ENCODE results near the gene SART1.
"Not testable (repeated sequence)": the region's sequence is repeated elsewhere in the genome, so short reads cannot be mapped to it uniquely, and the experiment has no call there.

Gene SART1

DNA sequence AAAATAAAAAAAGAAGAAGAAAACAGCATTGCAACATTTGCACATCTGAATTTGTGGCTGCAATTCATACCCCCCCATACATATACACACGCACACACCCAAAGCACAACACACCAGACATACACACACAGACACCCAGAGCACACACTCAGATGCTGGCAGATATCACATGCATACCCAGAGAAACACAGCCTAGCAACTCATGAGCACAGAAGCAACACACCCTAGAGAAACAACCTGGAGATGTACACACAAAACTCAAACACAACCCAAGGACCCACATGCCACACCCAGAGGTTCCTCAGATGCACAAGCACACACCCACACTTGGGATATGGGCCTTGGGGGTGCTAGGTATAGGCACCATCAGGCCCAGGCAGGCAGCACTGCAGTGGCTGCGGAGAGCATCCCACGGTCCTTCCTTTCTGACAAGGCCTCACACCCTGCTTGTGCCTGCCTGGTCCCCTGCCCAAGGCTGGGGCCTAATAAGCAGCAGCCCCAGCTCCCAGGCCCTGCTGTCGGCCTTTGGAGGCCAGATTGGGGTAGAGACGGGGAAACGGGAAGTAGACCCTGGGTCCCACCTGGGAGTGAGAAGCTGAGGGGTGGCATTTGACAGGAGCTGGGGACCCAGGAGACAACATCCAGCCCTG lies 53.4 kb downstream of the SART1 start:
- Histone ChIP-seq H3K9me3 (ENCODE audit: control insufficient read depth, low read length) (no peaks in the 10 kb centered on the region), H3K27me3 (ENCODE audit: control insufficient read depth, insufficient read depth, low read length, poor library complexity, severe bottlenecking) (peaks cover 15% of the 10 kb centered on the region), H3K4me3 (ENCODE audit: insufficient read depth, low read depth, low read length) (no peak overlapping the region), H3K4me1 (ENCODE audit: control insufficient read depth, insufficient read depth, low read length) (peaks cover 7% of the 10 kb centered on the region), H3K36me3 (ENCODE audit: control insufficient read depth, insufficient read depth, low read length) (no peaks in the 10 kb centered on the region), H3K27ac (ENCODE audit: insufficient read depth, low read depth, low read length, poor library complexity, severe bottlenecking) (no peak overlapping the region)
- WGBS, 2 experiments = 91 to 92% methylated on average over 6 of the region's 6 CpGs

DNA sequence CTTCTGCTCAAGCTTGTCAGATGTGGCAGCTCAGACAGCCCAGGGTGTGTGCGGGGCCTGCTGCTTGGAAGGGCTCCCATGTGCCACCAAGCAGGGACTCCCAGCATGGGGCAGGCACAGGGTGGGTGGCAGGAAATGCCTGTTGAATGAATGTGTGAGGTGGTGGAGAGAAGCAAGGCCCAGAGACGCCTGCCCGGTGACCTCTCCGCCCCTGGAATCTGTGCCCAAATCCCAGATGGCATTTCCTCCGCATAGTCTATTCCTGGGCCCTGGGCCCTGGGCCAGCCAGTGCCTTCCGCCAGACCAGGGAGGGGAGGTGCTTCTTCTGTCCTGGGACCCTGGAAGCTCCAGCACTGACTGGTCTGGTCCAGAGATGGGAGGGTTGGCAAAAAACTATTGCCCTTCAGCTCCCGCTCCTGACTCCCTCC lies 53.9 kb downstream of the SART1 start:
- Histone ChIP-seq H3K27me3 (ENCODE audit: control insufficient read depth, insufficient read depth, low read length, poor library complexity, severe bottlenecking) (peaks cover 18% of the 10 kb centered on the region), H3K9me3 (ENCODE audit: control insufficient read depth, low read length) (no peaks in the 10 kb centered on the region), H3K36me3 (ENCODE audit: control insufficient read depth, insufficient read depth, low read length) (no peaks in the 10 kb centered on the region), H3K27ac (ENCODE audit: insufficient read depth, low read depth, low read length, poor library complexity, severe bottlenecking) (no peak overlapping the region), H3K4me1 (ENCODE audit: control insufficient read depth, insufficient read depth, low read length) (peaks cover 7% of the 10 kb centered on the region), H3K4me3 (ENCODE audit: insufficient read depth, low read depth, low read length) (no peak overlapping the region)
- WGBS, 2 experiments = 92 to 94% methylated on average over 7 of the region's 7 CpGs

DNA sequence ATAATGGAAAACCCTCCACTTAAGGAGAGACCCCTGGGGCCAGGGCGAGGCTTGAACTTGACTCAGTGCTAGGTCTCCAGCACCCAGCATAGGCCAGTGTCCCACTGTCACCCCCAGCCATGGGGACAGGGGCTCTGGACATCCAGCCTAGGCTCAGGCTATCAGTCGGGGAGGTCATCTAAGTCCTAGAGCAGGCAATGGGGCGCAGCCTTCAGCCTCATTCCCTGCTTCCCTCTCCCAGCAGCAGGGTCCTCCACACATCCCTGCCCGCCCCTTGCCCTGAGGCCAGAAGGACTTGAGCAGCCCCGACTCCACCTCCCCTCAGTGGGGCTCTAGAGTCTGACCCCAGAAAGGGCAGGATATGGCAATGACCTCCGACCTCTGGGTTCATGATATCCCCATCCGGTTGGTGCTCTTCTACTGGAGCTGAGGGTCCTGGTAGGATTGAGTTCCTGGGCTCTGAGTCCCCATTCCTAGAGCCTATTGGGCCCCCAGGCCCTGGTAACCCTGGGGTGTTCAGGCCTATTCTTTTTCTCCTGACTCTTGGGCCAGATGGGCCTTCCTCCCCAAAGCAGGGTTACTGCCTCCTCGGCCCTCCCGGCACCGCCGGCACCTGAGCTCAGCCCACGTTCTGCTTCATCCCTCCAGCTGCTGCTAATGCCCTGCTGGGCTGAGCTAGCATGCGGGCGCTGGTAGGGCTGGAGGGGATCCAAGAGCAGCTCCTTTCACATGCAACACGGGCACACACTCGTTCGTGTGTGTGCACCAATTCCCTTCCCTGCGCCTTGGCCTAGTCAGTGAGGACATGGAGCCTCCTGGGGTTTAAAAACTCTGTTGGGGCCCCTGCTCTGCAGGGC lies 54.6 kb downstream of the SART1 start:
- Histone ChIP-seq H3K27ac (ENCODE audit: insufficient read depth, low read depth, low read length, poor library complexity, severe bottlenecking) (no peak overlapping the region), H3K27me3 (ENCODE audit: control insufficient read depth, insufficient read depth, low read length, poor library complexity, severe bottlenecking) (peaks cover 19% of the 10 kb centered on the region), H3K4me3 (ENCODE audit: insufficient read depth, low read depth, low read length) (no peak overlapping the region), H3K9me3 (ENCODE audit: control insufficient read depth, low read length) (no peaks in the 10 kb centered on the region), H3K4me1 (ENCODE audit: control insufficient read depth, insufficient read depth, low read length) (peaks cover 7% of the 10 kb centered on the region), H3K36me3 (ENCODE audit: control insufficient read depth, insufficient read depth, low read length) (no peaks in the 10 kb centered on the region)
- 83 to 84% methylated on average over 18 of the region's 18 CpGs for WGBS, 2 experiments

DNA sequence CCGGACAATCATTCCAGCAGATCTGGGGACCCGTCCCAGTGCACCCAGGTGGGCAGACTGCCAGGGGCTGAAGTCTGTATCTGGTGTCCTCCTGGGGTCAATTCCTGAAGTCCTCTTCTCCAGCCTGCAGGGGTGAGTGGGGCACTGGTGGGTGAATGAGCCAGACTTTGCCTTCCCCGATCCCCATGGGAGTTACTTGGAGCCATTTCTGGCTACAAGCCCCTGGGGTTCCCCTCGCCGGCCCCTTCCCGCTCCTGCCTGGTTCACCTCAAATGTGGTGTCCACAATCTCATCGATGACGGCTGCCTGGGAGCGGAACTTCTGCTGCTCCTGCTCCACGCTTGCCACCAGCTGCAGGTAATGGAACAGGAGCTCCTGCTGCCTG lies 55.3 kb downstream of the SART1 start:
- H3K27me3 ChIP-seq (ENCODE audit: control insufficient read depth, insufficient read depth, low read length, poor library complexity, severe bottlenecking) = peaks cover 19% of the 10 kb centered on the region
- H3K4me3 ChIP-seq (ENCODE audit: insufficient read depth, low read depth, low read length) = no peak overlapping the region
- H3K4me1 ChIP-seq (ENCODE audit: control insufficient read depth, insufficient read depth, low read length) = peaks cover 7% of the 10 kb centered on the region
- no peaks in the 10 kb centered on the region for H3K36me3 ChIP-seq (ENCODE audit: control insufficient read depth, insufficient read depth, low read length)
- H3K9me3 ChIP-seq (ENCODE audit: control insufficient read depth, low read length) = no peaks in the 10 kb centered on the region
- WGBS, 2 experiments = 91 to 94% methylated on average over 10 of the region's 10 CpGs
- H3K27ac ChIP-seq (ENCODE audit: insufficient read depth, low read depth, low read length, poor library complexity, severe bottlenecking) = no peak overlapping the region

DNA sequence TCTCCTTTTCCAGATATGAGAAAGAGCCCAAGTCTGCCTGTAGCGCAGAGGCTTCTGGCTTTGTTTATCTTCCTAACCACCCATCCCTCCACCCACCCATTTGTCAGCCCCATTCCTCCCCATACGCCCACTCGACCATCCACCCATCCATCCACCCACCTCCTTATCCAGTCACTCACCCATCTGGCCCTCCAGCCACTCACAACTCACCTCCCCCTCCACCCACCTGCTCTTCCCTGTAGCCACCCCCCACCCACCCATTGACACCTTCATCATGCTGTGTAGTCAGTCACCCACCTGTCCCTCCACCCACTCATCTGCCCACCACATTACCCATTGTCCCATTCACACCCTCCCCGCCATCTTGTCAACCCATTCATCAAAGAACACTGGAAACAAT lies 55.8 kb downstream of the SART1 start:
- no peak overlapping the region for H3K27ac ChIP-seq (ENCODE audit: insufficient read depth, low read depth, low read length, poor library complexity, severe bottlenecking)
- H3K36me3 ChIP-seq (ENCODE audit: control insufficient read depth, insufficient read depth, low read length) = no peaks in the 10 kb centered on the region
- 84 to 86% methylated on average over 4 of the region's 4 CpGs for WGBS, 2 experiments
- H3K9me3 ChIP-seq (ENCODE audit: control insufficient read depth, low read length) = no peaks in the 10 kb centered on the region
- peaks cover 7% of the 10 kb centered on the region for H3K4me1 ChIP-seq (ENCODE audit: control insufficient read depth, insufficient read depth, low read length)
- no peak overlapping the region for H3K4me3 ChIP-seq (ENCODE audit: insufficient read depth, low read depth, low read length)
- peaks cover 19% of the 10 kb centered on the region for H3K27me3 ChIP-seq (ENCODE audit: control insufficient read depth, insufficient read depth, low read length, poor library complexity, severe bottlenecking)

DNA sequence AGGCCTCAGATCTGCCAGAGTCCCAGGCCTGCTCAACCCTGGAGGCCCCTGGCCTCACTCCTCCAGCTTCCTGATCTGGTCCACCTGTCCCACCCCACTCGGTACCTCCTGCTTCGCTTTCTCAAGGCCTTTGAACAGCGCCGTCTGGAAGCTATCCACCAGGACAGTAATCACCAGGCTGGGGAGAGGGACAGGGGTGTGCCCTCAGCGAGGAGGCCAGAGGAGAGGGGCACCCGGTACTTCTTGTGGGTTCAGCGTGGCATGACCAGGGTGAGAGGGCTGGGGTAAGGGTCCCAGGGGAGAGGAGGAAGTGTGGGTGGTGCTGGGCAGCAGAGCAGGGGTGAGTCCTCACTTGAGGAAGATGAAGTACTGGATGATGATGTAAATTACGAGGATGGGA lies 58.7 kb downstream of the SART1 start:
- Histone ChIP-seq H3K9me3 (ENCODE audit: control insufficient read depth, low read length) (no peaks in the 10 kb centered on the region), H3K4me3 (ENCODE audit: insufficient read depth, low read depth, low read length) (no peak overlapping the region), H3K27me3 (ENCODE audit: control insufficient read depth, insufficient read depth, low read length, poor library complexity, severe bottlenecking) (peaks cover 30% of the 10 kb centered on the region), H3K36me3 (ENCODE audit: control insufficient read depth, insufficient read depth, low read length) (no peaks in the 10 kb centered on the region), H3K4me1 (ENCODE audit: control insufficient read depth, insufficient read depth, low read length) (no peaks in the 10 kb centered on the region), H3K27ac (ENCODE audit: insufficient read depth, low read depth, low read length, poor library complexity, severe bottlenecking) (no peak overlapping the region)
- WGBS, 2 experiments = 81% methylated on average over 8 of the region's 8 CpGs

DNA sequence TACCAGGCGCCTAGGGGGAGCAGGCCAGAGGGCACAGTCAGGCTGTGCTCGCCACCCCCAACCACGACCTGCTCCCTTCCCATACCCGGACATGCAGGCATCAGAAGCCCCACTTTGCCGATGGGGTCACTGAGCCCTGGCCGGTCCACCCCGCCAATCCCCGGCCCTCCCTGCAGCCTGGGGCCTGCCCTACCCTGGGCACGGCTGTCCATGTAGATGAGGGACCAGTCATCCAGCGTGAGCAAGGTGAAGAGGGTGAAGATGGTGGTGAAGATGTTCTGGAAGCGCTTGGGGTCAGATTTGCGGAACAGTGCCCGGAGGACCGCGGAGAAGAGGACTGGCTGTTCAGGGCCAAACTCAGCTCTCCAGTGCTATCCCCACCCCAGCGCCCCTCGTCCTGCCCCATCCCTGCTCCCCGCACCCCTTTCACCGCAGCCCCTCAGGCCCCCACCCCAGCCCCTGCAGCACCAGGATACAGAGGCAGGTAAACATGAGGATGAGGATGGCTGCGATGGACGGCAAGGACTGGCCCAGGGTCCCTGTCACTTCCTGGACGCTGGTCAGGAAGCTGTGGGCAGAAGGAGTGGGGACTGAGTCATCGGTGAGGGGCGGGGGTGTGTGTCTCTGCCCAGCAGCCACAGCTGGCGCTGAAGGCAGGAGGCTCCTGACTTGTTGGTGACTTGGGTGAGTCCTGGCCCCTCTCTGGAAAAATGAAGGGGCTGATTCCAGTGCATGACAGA lies 59.3 kb downstream of the SART1 start:
- WGBS, 2 experiments = 90% methylated on average over 23 to 25 of the region's 25 CpGs
- Histone ChIP-seq H3K27ac (ENCODE audit: insufficient read depth, low read depth, low read length, poor library complexity, severe bottlenecking) (no peak overlapping the region), H3K9me3 (ENCODE audit: control insufficient read depth, low read length) (no peaks in the 10 kb centered on the region), H3K4me3 (ENCODE audit: insufficient read depth, low read depth, low read length) (no peak overlapping the region), H3K36me3 (ENCODE audit: control insufficient read depth, insufficient read depth, low read length) (no peaks in the 10 kb centered on the region), H3K27me3 (ENCODE audit: control insufficient read depth, insufficient read depth, low read length, poor library complexity, severe bottlenecking) (peaks cover 30% of the 10 kb centered on the region), H3K4me1 (ENCODE audit: control insufficient read depth, insufficient read depth, low read length) (no peaks in the 10 kb centered on the region)

DNA sequence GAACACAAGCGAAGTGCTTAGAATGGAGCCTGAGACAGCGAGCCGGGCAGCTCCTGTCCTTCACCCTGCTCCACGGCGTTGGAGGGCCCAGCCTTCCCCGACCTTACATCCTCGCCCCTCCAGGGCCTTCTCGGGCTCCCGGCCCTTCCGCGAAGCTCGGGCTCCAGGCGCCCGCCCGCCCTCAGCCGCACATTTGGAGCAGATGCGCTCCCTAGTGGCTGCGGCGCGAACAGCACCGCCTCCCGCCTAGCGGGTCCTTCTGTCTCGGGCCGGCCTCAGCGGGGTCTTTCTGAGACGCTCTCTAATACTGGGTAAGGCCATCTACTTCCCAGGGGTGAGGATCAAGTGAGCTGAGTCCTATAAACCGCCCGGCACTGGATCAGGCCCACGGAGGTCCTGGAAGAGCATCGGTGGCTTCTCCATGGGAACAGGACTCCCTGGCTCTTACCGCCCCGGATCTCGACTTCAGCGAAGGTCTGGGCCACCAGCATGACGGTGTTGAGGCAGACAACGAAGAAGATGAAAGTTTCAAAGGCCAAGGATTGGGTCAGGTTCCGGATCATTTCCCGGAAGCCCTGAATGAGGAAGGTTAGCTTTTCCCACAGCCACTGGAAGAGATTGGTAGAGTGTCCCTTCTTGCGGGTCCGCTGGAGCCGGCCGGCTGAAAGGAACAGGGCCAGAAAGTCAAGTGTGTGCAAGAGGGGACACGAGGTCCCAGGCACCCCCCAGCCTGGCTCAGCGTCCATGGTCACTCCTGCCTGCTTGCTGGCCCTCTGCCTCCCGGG lies 61.1 kb downstream of the SART1 start:
- H3K27me3 ChIP-seq (ENCODE audit: control insufficient read depth, insufficient read depth, low read length, poor library complexity, severe bottlenecking) = peaks cover 30% of the 10 kb centered on the region
- H3K36me3 ChIP-seq (ENCODE audit: control insufficient read depth, insufficient read depth, low read length) = no peaks in the 10 kb centered on the region
- no peak overlapping the region for H3K27ac ChIP-seq (ENCODE audit: insufficient read depth, low read depth, low read length, poor library complexity, severe bottlenecking)
- H3K9me3 ChIP-seq (ENCODE audit: control insufficient read depth, low read length) = no peaks in the 10 kb centered on the region
- WGBS, 2 experiments = 31% methylated on average over 46 of the region's 46 CpGs
- no peak overlapping the region for H3K4me3 ChIP-seq (ENCODE audit: insufficient read depth, low read depth, low read length)
- no peaks in the 10 kb centered on the region for H3K4me1 ChIP-seq (ENCODE audit: control insufficient read depth, insufficient read depth, low read length)

DNA sequence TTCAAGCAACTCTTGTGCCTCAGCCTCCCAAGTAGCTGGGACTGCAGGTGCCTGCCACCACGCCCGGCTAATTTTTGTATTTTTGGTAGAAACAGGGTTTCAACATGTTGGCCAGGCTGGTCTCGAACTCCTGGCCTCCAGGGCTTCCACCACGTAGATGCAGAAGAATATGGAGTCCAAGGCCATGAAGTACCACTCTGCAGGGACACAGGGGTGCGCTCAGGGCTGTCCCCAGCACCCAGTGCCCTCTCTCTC lies 61.6 kb downstream of the SART1 start:
- not testable (repeated sequence) for H3K36me3 ChIP-seq (ENCODE audit: control insufficient read depth, insufficient read depth, low read length); H3K4me3 ChIP-seq (ENCODE audit: insufficient read depth, low read depth, low read length); H3K9me3 ChIP-seq (ENCODE audit: control insufficient read depth, low read length); H3K4me1 ChIP-seq (ENCODE audit: control insufficient read depth, insufficient read depth, low read length); H3K27ac ChIP-seq (ENCODE audit: insufficient read depth, low read depth, low read length, poor library complexity, severe bottlenecking)
- WGBS, 2 experiments = 79 to 82% methylated on average over 5 of the region's 5 CpGs
- peaks cover 33% of the 10 kb centered on the region for H3K27me3 ChIP-seq (ENCODE audit: control insufficient read depth, insufficient read depth, low read length, poor library complexity, severe bottlenecking)
